H9 (cell line): ENCODE data around the gene FUZ. TPM values are rescaled to one million over a fixed set of nuclear protein-coding genes. Genes with fewer than 3 reads are reported as not detected.

Experiments used
- DNase-seq: peaks from one replicate; pipeline ENCODE4 v3.0.0-alpha.2; 2017
- H2AFZ ChIP-seq: one replicate; pipeline ENCODE4 v1.6.1; 2013; ENCODE audit warnings: mild to moderate bottlenecking, low read length, control low read depth, moderate library complexity
- H2AK5ac ChIP-seq: 2 replicates; pipeline ENCODE4 v1.6.1; 2013; ENCODE audit warnings: low read length, control low read depth, mixed read lengths; ENCODE audit not compliant: insufficient read length
- H2BK120ac ChIP-seq: one replicate; pipeline ENCODE4 v1.6.1; 2013; ENCODE audit warnings: low read depth, mild to moderate bottlenecking, low read length, control low read depth, inconsistent platforms; ENCODE audit not compliant: poor library complexity, severe bottlenecking
- H2BK12ac ChIP-seq: 2 replicates; pipeline ENCODE4 v1.6.1; 2013; ENCODE audit warnings: low read length, control low read depth, mixed read lengths, low read depth; ENCODE audit not compliant: insufficient read length
- H2BK15ac ChIP-seq: 2 replicates; pipeline ENCODE4 v1.6.1; 2013; ENCODE audit warnings: low read depth, low read length, control low read depth
- H2BK20ac ChIP-seq: one replicate; pipeline ENCODE4 v1.6.1; 2013; ENCODE audit warnings: low read depth, mild to moderate bottlenecking, low read length, control low read depth, inconsistent platforms; ENCODE audit not compliant: poor library complexity, severe bottlenecking
- H2BK5ac ChIP-seq: 2 replicates; pipeline ENCODE4 v1.6.1; 2013; ENCODE audit warnings: low read length, control low read depth, mixed read lengths; ENCODE audit not compliant: insufficient read length
- H3K14ac ChIP-seq: 2 replicates; pipeline ENCODE4 v1.6.1; 2013; ENCODE audit warnings: low read length, control low read depth; ENCODE audit not compliant: insufficient read depth
- H3K18ac ChIP-seq: 2 replicates; pipeline ENCODE4 v1.6.1; 2013; ENCODE audit warnings: low read depth, mild to moderate bottlenecking, mixed read lengths, low read length, control low read depth; ENCODE audit not compliant: insufficient read length
- H3K23ac ChIP-seq: 2 replicates; pipeline ENCODE4 v1.6.1; 2013; ENCODE audit warnings: low read length, control low read depth, mixed read lengths, low read depth; ENCODE audit not compliant: insufficient read length
- H3K23me2 ChIP-seq: 2 replicates; pipeline ENCODE4 v1.6.1; 2013; ENCODE audit warnings: low read depth, mild to moderate bottlenecking, mixed read lengths, low read length, control low read depth; ENCODE audit not compliant: insufficient read length, poor library complexity, severe bottlenecking
- H3K27ac ChIP-seq: 2 replicates; pipeline ENCODE4 v1.5.1; 2013; ENCODE audit warnings: low read length, control low read depth, mixed read lengths, low read depth; ENCODE audit not compliant: insufficient read length
- H3K27me3 ChIP-seq: 2 replicates; pipeline ENCODE4 v1.6.1; 2013; ENCODE audit warnings: low read length, control low read depth, inconsistent platforms; ENCODE audit not compliant: insufficient read depth
- H3K4ac ChIP-seq: 2 replicates; pipeline ENCODE4 v1.6.1; 2013; ENCODE audit warnings: low read depth, mild to moderate bottlenecking, control low read depth, inconsistent platforms, low read length, moderate library complexity
- H3K4me1 ChIP-seq: 2 replicates; pipeline ENCODE4 v1.6.1; 2013; ENCODE audit warnings: low read length, control low read depth, inconsistent platforms; ENCODE audit not compliant: insufficient read depth
- H3K4me2 ChIP-seq: 2 replicates; pipeline ENCODE4 v1.6.1; 2013; ENCODE audit warnings: low read length, control low read depth, mixed read lengths; ENCODE audit not compliant: insufficient read length, insufficient read depth
- H3K56ac ChIP-seq: 2 replicates; pipeline ENCODE4 v1.6.1; 2013; ENCODE audit warnings: low read depth, mild to moderate bottlenecking, mixed read lengths, low read length, control low read depth; ENCODE audit not compliant: insufficient read length
- H3K79me1 ChIP-seq: 2 replicates; pipeline ENCODE4 v1.6.1; 2013; ENCODE audit warnings: low read depth, mild to moderate bottlenecking, moderate library complexity, low read length, control low read depth, inconsistent platforms; ENCODE audit not compliant: insufficient read depth, poor library complexity, severe bottlenecking
- H3K79me2 ChIP-seq: 2 replicates; pipeline ENCODE4 v1.6.1; 2013; ENCODE audit warnings: low read length, control low read depth, inconsistent platforms; ENCODE audit not compliant: insufficient read depth
- H3K9ac ChIP-seq: 2 replicates; pipeline ENCODE4 v1.6.1; 2013; ENCODE audit warnings: low read length, control low read depth, mixed read lengths; ENCODE audit not compliant: insufficient read length; ENCODE audit errors: extremely low read depth
- H3K9me3 ChIP-seq: one replicate; pipeline ENCODE4 v1.6.1; 2013; ENCODE audit warnings: low read depth, low read length, inconsistent platforms; ENCODE audit not compliant: control insufficient read depth
- H3T11ph ChIP-seq: one replicate; pipeline ENCODE4 v1.6.1; 2013; ENCODE audit warnings: mild to moderate bottlenecking, low read length, control low read depth, inconsistent platforms
- H4K20me1 ChIP-seq: one replicate; pipeline ENCODE4 v1.6.1; 2013; ENCODE audit not compliant: control insufficient read depth, insufficient read length, insufficient read depth
- H4K5ac ChIP-seq: 2 replicates; pipeline ENCODE4 v1.6.1; 2013; ENCODE audit warnings: low read depth, mild to moderate bottlenecking, mixed read lengths, low read length, control low read depth; ENCODE audit not compliant: insufficient read length
- H4K8ac ChIP-seq: replicated peaks from 2 replicates; pipeline ENCODE4 v1.6.1; 2013; ENCODE audit warnings: low read length, control low read depth, mixed read lengths, low read depth; ENCODE audit not compliant: insufficient read length
- H4K91ac ChIP-seq: 2 replicates; pipeline ENCODE4 v1.6.1; 2013; ENCODE audit warnings: low read depth, mild to moderate bottlenecking, moderate library complexity, mixed read lengths, low read length, control low read depth; ENCODE audit not compliant: insufficient read length
- H3K27ac Mint-ChIP-seq, 3 experiments: 2 replicates in 2 of 3; 3 replicates in 1 of 3; pipeline ENCODE4 v1.8.0; 2020 to 2021; ENCODE audit warnings: mixed read lengths in 3 of 3, mild to moderate bottlenecking in 1 of 3, moderate library complexity in 1 of 3
- H3K27me3 Mint-ChIP-seq: 2 replicates; pipeline ENCODE4 v1.8.0; 2021; ENCODE audit warnings: low read depth, mild to moderate bottlenecking, moderate library complexity, mixed read lengths
- H3K36me3 Mint-ChIP-seq, 3 experiments: 2 replicates in 2 of 3; 3 replicates in 1 of 3; pipeline ENCODE4 v1.8.0; 2020 to 2021; ENCODE audit warnings: low read depth in 3 of 3, mixed read lengths in 3 of 3; ENCODE audit not compliant: insufficient read depth in 1 of 3
- H3K4me1 Mint-ChIP-seq, 2 experiments: 2 replicates each; pipeline ENCODE4 v1.8.0; 2020; ENCODE audit warnings: mixed read lengths in 2 of 2
- H3K4me3 Mint-ChIP-seq, 2 experiments: 2 replicates in 1 of 2; 3 replicates in 1 of 2; pipeline ENCODE4 v1.8.0; 2020 to 2021; ENCODE audit warnings: mild to moderate bottlenecking in 2 of 2, mixed read lengths in 2 of 2, moderate library complexity in 1 of 2
- H3K9me3 Mint-ChIP-seq, 2 experiments: 2 replicates in 1 of 2; 3 replicates in 1 of 2; pipeline ENCODE4 v1.8.0; 2020; ENCODE audit warnings: mild to moderate bottlenecking in 2 of 2, mixed read lengths in 2 of 2, moderate library complexity in 1 of 2
- CTCF ChIP-seq: fragments of 200-600 bp; sonication (generic); conservative IDR thresholded peaks from 3 replicates; pipeline ENCODE4 v1.8.0; 2021; ENCODE audit warnings: antibody characterized with exemption, mild to moderate bottlenecking
- WGBS: extraction: QIAGEN DNeasy Blood & Tissue Kit; methylation state at CpG from one replicate; pipeline ENCODE4 v1.1.7; 2013; ENCODE audit warnings: missing lambda C conversion rate, low lambda C conversion rate, mixed read lengths; ENCODE audit not compliant: insufficient read length; ENCODE audit errors: extremely low coverage; 5-methylcytosine and 5-hydroxymethylcytosine counted together
- total RNA-seq: library from RNA; stranded (reverse); gene quantifications from 2 replicates; pipeline ENCODE4 v1.2.1, GENCODE V29; 2021

FUZ gene
- total RNA-seq, 1 experiment from 2014 or later, result 25.1 TPM

GRCh38 chr19:49801966-49802661, 11.0 kb downstream of the FUZ start:
- no peak overlapping the region for H4K5ac ChIP-seq
- H2BK20ac ChIP-seq, result no peak overlapping the region
- no peak overlapping the region for H3K18ac ChIP-seq
- no peaks in the 10 kb centered on the region for H3K79me1 ChIP-seq
- H3K36me3 Mint-ChIP-seq, result peaks cover 24 to 56% (median 49%) of the 10 kb centered on the region in 3 experiments; a peak in 6 of 7 replicates
- no peak overlapping the region for H2AFZ ChIP-seq
- no peak overlapping the region for H3K4ac ChIP-seq
- no peak overlapping the region for H2BK15ac ChIP-seq
- H2BK5ac ChIP-seq, result no peak overlapping the region
- H3K4me1 Mint-ChIP-seq, result peaks cover 5 to 28% of the 10 kb centered on the region in 2 experiments
- no peaks in the 10 kb centered on the region for H3K23me2 ChIP-seq
- H3K27me3 ChIP-seq, result no peaks in the 10 kb centered on the region
- H3K4me2 ChIP-seq, result peak overlapping the region; percentile 18
- H3K27me3 Mint-ChIP-seq, result no peaks in the 10 kb centered on the region
- H3K9me3 ChIP-seq, result no peaks in the 10 kb centered on the region
- H3K23ac ChIP-seq, result no peak overlapping the region
- 0 out of 3 replicates have a peak, but pooled peaks have one; percentile 14 for TF ChIP-seq CTCF
- H3T11ph ChIP-seq, result no peak overlapping the region
- peaks cover 2% of the 10 kb centered on the region for H4K20me1 ChIP-seq
- H2BK120ac ChIP-seq, result no peak overlapping the region
- H3K79me2 ChIP-seq, result no peaks in the 10 kb centered on the region
- H3K27ac ChIP-seq, result no peak overlapping the region
- no peak overlapping the region for H3K9ac ChIP-seq
- peak overlapping the region; percentile 36 to 87 (median 71); a peak in 3 of 7 replicates for H3K27ac Mint-ChIP-seq
- H3K56ac ChIP-seq, result no peak overlapping the region
- no peak overlapping the region for H2BK12ac ChIP-seq
- no CpG with 5 or more reads among the region's 38 CpGs for WGBS
- no peak overlapping the region for H4K91ac ChIP-seq
- H3K4me3 Mint-ChIP-seq, result peak overlapping the region; percentile 31 to 74
- no peak overlapping the region for H2AK5ac ChIP-seq
- H4K8ac ChIP-seq, result no peak overlapping the region
- H3K14ac ChIP-seq, result no peak overlapping the region
- DNase-seq, result peak; percentile 91
- no peaks in the 10 kb centered on the region; a peak in 1 of 5 replicates for H3K9me3 Mint-ChIP-seq
- no peaks in the 10 kb centered on the region for H3K4me1 ChIP-seq
